RPMI7951 (cell line): ENCODE measurements around the gene C9orf43. TPM values are rescaled to one million over a fixed set of nuclear protein-coding genes. Genes with fewer than 3 reads are reported as not detected.
"Not testable (repeated sequence)": the region's sequence is repeated elsewhere in the genome, so short reads cannot be mapped to it uniquely, and the experiment has no call there.

ENCODE experiments used
- DNase-seq: peaks from one replicate; pipeline ENCODE4 v3.0.0-alpha.2; 2012; ENCODE audit warnings: low read depth
- total RNA-seq: library from RNA; depleted of rRNA; stranded (reverse); fragments of >200 nt; shearing (Covaris generic); gene quantifications from 2 replicates; pipeline ENCODE4 v1.2.3, GENCODE V29; 2014

The C9orf43 gene
- total RNA-seq, 1 experiment from 2014 or later = 0.12 TPM

- not testable (repeated sequence) for DNase-seq
Observed at GRCh38 chr9:113381441-113381840, 29.1 kb upstream of the C9orf43 start.

GRCh38 chr9:113381909-113382411, 28.6 kb upstream of the C9orf43 start:
- no peak for DNase-seq

- DNase-seq = no peak
Observed at GRCh38 chr9:113386571-113387393, 23.8 kb upstream of the C9orf43 start.

- DNase-seq = no peak
Observed at GRCh38 chr9:113387560-113388230, 22.9 kb upstream of the C9orf43 start.

GRCh38 chr9:113388833-113389232, 21.7 kb upstream of the C9orf43 start:
- DNase-seq = no peak

GRCh38 chr9:113389451-113389850, 21.1 kb upstream of the C9orf43 start:
- DNase-seq = no peak

GRCh38 chr9:113390192-113390960, 20.2 kb upstream of the C9orf43 start:
- no peak for DNase-seq

- no peak for DNase-seq
Observed at GRCh38 chr9:113391917-113392316, 18.6 kb upstream of the C9orf43 start.

GRCh38 chr9:113393281-113393680, 17.3 kb upstream of the C9orf43 start:
- DNase-seq = no peak

GRCh38 chr9:113395000-113395861, 15.3 kb upstream of the C9orf43 start:
- DNase-seq = no peak

- no peak for DNase-seq
Observed at GRCh38 chr9:113397203-113397631, 13.3 kb upstream of the C9orf43 start.

- no peak for DNase-seq
Observed at GRCh38 chr9:113398796-113399195, 11.8 kb upstream of the C9orf43 start.

GRCh38 chr9:113399646-113400200, 10.8 kb upstream of the C9orf43 start:
- no peak for DNase-seq

GRCh38 chr9:113401027-113401792, 9.3 kb upstream of the C9orf43 start, which contains the start of gene ALAD:
Gene ALAD (minus strand): TSS chr9:113401284. CDS start chr9:113393559, 7,725 bp downstream.
- peak; percentile 95 for DNase-seq

GRCh38 chr9:113403646-113404045, 6.9 kb upstream of the C9orf43 start:
- no peak for DNase-seq

GRCh38 chr9:113406353-113406752, 4.2 kb upstream of the C9orf43 start:
- not testable (repeated sequence) for DNase-seq

- DNase-seq = peak; percentile 60
Observed at GRCh38 chr9:113406873-113407511, 3.6 kb upstream of the C9orf43 start.

GRCh38 chr9:113409481-113409880, 1.1 kb upstream of the C9orf43 start:
- no peak for DNase-seq

GRCh38 chr9:113409883-113410206, 702 bp upstream of the C9orf43 start:
- DNase-seq = no peak
